GM12878 (cell line): ENCODE results near the gene HERC6. TPM values are rescaled to one million over a fixed set of nuclear protein-coding genes. Genes with fewer than 3 reads are reported as not detected.

Source experiments
- polyA plus RNA-seq, 11 experiments: library from polyadenylated mRNA; depleted of rRNA in 4 of 11; unstranded in 6 of 11; stranded (reverse) in 5 of 11; fragments of >200 nt; fragmentation: Nextera tagmentation in 4 of 11; fragmentation: Illumina TruSeq in 1 of 11; extraction: Ambion mirVana in 4 of 11; extraction: Trizol in 1 of 11; gene quantifications; 1 replicate in 1 of 11; 2 replicates in 10 of 11; pipeline versions ENCODE4 v1.2.1 to v1.2.3, GENCODE V29; 2011 to 2016; ENCODE audit warnings: inconsistent platforms in 2 of 11, missing spikeins in 2 of 11, low read depth in 1 of 11
- small RNA-seq: library from RNA; depleted of rRNA; stranded (forward); fragments of <200 nt; gene quantifications from one replicate; pipeline ENCODE3, GENCODE V24; 2014
- total RNA-seq, 4 experiments: library from RNA; depleted of rRNA in 3 of 4; stranded (reverse); fragments of >200 nt in 3 of 4; fragmentation: Illumina TruSeq in 1 of 4; extraction: Trizol in 1 of 4; gene quantifications; 2 replicates each; pipeline versions ENCODE4 v1.2.1 to v1.2.3, GENCODE V29; 2013 to 2021

Gene HERC6
- total and polyA plus RNA-seq, 10 of the 15 experiments (the other 5 are each of a cell fraction or from before 2014, with no cell fraction given), result 1.7 to 26.4 (median 5.9) TPM

Small RNAs within 50 kb of the gene (small RNA-seq; reads per million reads assigned to genes)
- not detected for gene RF00019

Other genes starting within 250 kb of the HERC6 start
- gene ABCG2, start 220.2 kb upstream of the HERC6 start, total RNA-seq (2014; rRNA removed), result 0.06 TPM in 1 of 2 replicates, not detected in the other
- gene ABCG2, start 220.2 kb upstream of the HERC6 start, total RNA-seq (2014; rRNA removed; fragmentation: Illumina TruSeq; extraction: Trizol), result 0.04 TPM in 1 of 2 replicates, not detected in the other
- gene ABCG2, start 220.2 kb upstream of the HERC6 start, total RNA-seq (2021), result not detected in 2 replicates
- not detected in 2 replicates for gene ABCG2, start 220.2 kb upstream of the HERC6 start, polyA plus RNA-seq (2011; rRNA removed)
- gene ABCG2, start 220.2 kb upstream of the HERC6 start, polyA plus RNA-seq (2014; fragmentation: Illumina TruSeq; extraction: Trizol), result 0.03 TPM in 2 replicates
- not detected for gene ABCG2, start 220.2 kb upstream of the HERC6 start, polyA plus RNA-seq (2014; fragmentation: Nextera tagmentation; extraction: Ambion mirVana)
- gene ABCG2, start 220.2 kb upstream of the HERC6 start, polyA plus RNA-seq (2014; rRNA removed), result not detected in 2 replicates
- gene ABCG2, start 220.2 kb upstream of the HERC6 start, polyA plus RNA-seq (2016; fragmentation: Nextera tagmentation; extraction: Ambion mirVana), result not detected
- 43.7 and 52.3 TPM in 2 replicates for gene PPM1K, start 94.3 kb upstream of the HERC6 start, total RNA-seq (2014; rRNA removed)
- gene PPM1K, start 94.3 kb upstream of the HERC6 start, total RNA-seq (2014; rRNA removed; fragmentation: Illumina TruSeq; extraction: Trizol), result 41.7 and 47.1 TPM in 2 replicates
- gene PPM1K, start 94.3 kb upstream of the HERC6 start, total RNA-seq (2021), result 48.3 and 48.4 TPM in 2 replicates
- 79.1 and 91.2 TPM in 2 replicates for gene PPM1K, start 94.3 kb upstream of the HERC6 start, polyA plus RNA-seq (2011; rRNA removed)
- 32.2 and 38.9 TPM in 2 replicates for gene PPM1K, start 94.3 kb upstream of the HERC6 start, polyA plus RNA-seq (2014; fragmentation: Illumina TruSeq; extraction: Trizol)
- 10 to 100 TPM; 25.3 to 25.4 TPM for gene PPM1K, start 94.3 kb upstream of the HERC6 start, polyA plus RNA-seq (2014; fragmentation: Nextera tagmentation; extraction: Ambion mirVana)
- 33.4 and 44.8 TPM in 2 replicates for gene PPM1K, start 94.3 kb upstream of the HERC6 start, polyA plus RNA-seq (2014; rRNA removed)
- 10 to 100 TPM; 25.0 to 26.9 TPM for gene PPM1K, start 94.3 kb upstream of the HERC6 start, polyA plus RNA-seq (2016; fragmentation: Nextera tagmentation; extraction: Ambion mirVana)
- gene HERC5, start 78.3 kb downstream of the HERC6 start, total RNA-seq (2014; rRNA removed), result 25.5 and 33.6 TPM in 2 replicates
- 32.6 and 34.7 TPM in 2 replicates for gene HERC5, start 78.3 kb downstream of the HERC6 start, total RNA-seq (2014; rRNA removed; fragmentation: Illumina TruSeq; extraction: Trizol)
- gene HERC5, start 78.3 kb downstream of the HERC6 start, total RNA-seq (2021), result 20.0 and 22.5 TPM in 2 replicates
- gene HERC5, start 78.3 kb downstream of the HERC6 start, polyA plus RNA-seq (2011; rRNA removed), result 60.7 and 110 TPM in 2 replicates
- gene HERC5, start 78.3 kb downstream of the HERC6 start, polyA plus RNA-seq (2014; fragmentation: Illumina TruSeq; extraction: Trizol), result 28.6 and 38.1 TPM in 2 replicates
- gene HERC5, start 78.3 kb downstream of the HERC6 start, polyA plus RNA-seq (2014; fragmentation: Nextera tagmentation; extraction: Ambion mirVana), result 10 to 100 TPM; 12.5 to 18.6 TPM
- gene HERC5, start 78.3 kb downstream of the HERC6 start, polyA plus RNA-seq (2014; rRNA removed), result 14.7 and 19.2 TPM in 2 replicates
- 10 to 100 TPM; 24.7 to 27.9 TPM for gene HERC5, start 78.3 kb downstream of the HERC6 start, polyA plus RNA-seq (2016; fragmentation: Nextera tagmentation; extraction: Ambion mirVana)
- gene PYURF, start 144.9 kb downstream of the HERC6 start, total RNA-seq (2014; rRNA removed), result 93.7 and 95.8 TPM in 2 replicates
- gene PYURF, start 144.9 kb downstream of the HERC6 start, total RNA-seq (2014; rRNA removed; fragmentation: Illumina TruSeq; extraction: Trizol), result 55.7 and 57.6 TPM in 2 replicates
- 60.3 and 63.4 TPM in 2 replicates for gene PYURF, start 144.9 kb downstream of the HERC6 start, total RNA-seq (2021)
- gene PYURF, start 144.9 kb downstream of the HERC6 start, polyA plus RNA-seq (2011; rRNA removed), result 99.9 and 144 TPM in 2 replicates
- gene PYURF, start 144.9 kb downstream of the HERC6 start, polyA plus RNA-seq (2014; fragmentation: Illumina TruSeq; extraction: Trizol), result 58.7 and 65.6 TPM in 2 replicates
- gene PYURF, start 144.9 kb downstream of the HERC6 start, polyA plus RNA-seq (2014; fragmentation: Nextera tagmentation; extraction: Ambion mirVana), result 10 to 100 TPM; 16.7 to 58.1 TPM
- 122 and 127 TPM in 2 replicates for gene PYURF, start 144.9 kb downstream of the HERC6 start, polyA plus RNA-seq (2014; rRNA removed)
- 100 to 1,000 TPM; 174 to 181 TPM for gene PYURF, start 144.9 kb downstream of the HERC6 start, polyA plus RNA-seq (2016; fragmentation: Nextera tagmentation; extraction: Ambion mirVana)
- 1.9 and 2.4 TPM in 2 replicates for gene HERC3, start 213.6 kb downstream of the HERC6 start, total RNA-seq (2014; rRNA removed)
- gene HERC3, start 213.6 kb downstream of the HERC6 start, total RNA-seq (2014; rRNA removed; fragmentation: Illumina TruSeq; extraction: Trizol), result 2.7 and 3.0 TPM in 2 replicates
- gene HERC3, start 213.6 kb downstream of the HERC6 start, total RNA-seq (2021), result 4.5 and 5.5 TPM in 2 replicates
- 18.2 and 22.9 TPM in 2 replicates for gene HERC3, start 213.6 kb downstream of the HERC6 start, polyA plus RNA-seq (2011; rRNA removed)
- 3.9 and 4.6 TPM in 2 replicates for gene HERC3, start 213.6 kb downstream of the HERC6 start, polyA plus RNA-seq (2014; fragmentation: Illumina TruSeq; extraction: Trizol)
- under 1 TPM; 0.52 to 0.82 TPM for gene HERC3, start 213.6 kb downstream of the HERC6 start, polyA plus RNA-seq (2014; fragmentation: Nextera tagmentation; extraction: Ambion mirVana)
- 2.5 and 2.8 TPM in 2 replicates for gene HERC3, start 213.6 kb downstream of the HERC6 start, polyA plus RNA-seq (2014; rRNA removed)
- 1 to 10 TPM; 2.6 to 2.9 TPM for gene HERC3, start 213.6 kb downstream of the HERC6 start, polyA plus RNA-seq (2016; fragmentation: Nextera tagmentation; extraction: Ambion mirVana)